Upper lobe of right lung (tissue), 1 donor: Measurements from ENCODE around the gene NYNRIN. TPM values are rescaled to one million over a fixed set of nuclear protein-coding genes. Genes with fewer than 3 reads are reported as not detected.
A peak's percentile ranks its signal among the peaks of the same experiment; 100 is the strongest.

Experiments
- ATAC-seq: fragments of 200-7000 bp; cut with Tn5 transposase; one replicate; pipeline ENCODE4 v1.9.1; 2020; ENCODE audit warnings: mild to moderate bottlenecking, moderate library complexity
- DNase-seq: peaks from one replicate; pipeline ENCODE4 v3.0.0-alpha.2; 2020
- H3K27ac ChIP-seq: fragments of 200-600 bp; one replicate; pipeline ENCODE4 v1.8.0; 2022
- H3K27me3 ChIP-seq: fragments of 200-600 bp; one replicate; pipeline ENCODE4 v1.8.0; 2022; ENCODE audit warnings: mild to moderate bottlenecking
- H3K36me3 ChIP-seq: fragments of 200-600 bp; one replicate; pipeline ENCODE4 v1.8.0; 2022
- H3K4me1 ChIP-seq: fragments of 200-600 bp; one replicate; pipeline ENCODE4 v1.8.0; 2022
- H3K4me3 ChIP-seq: fragments of 200-600 bp; one replicate; pipeline ENCODE4 v1.8.0; 2022; ENCODE audit warnings: mild to moderate bottlenecking
- H3K9me3 ChIP-seq: fragments of 200-600 bp; one replicate; pipeline ENCODE4 v1.8.0; 2022
- CTCF ChIP-seq: fragments of 200-600 bp; IDR thresholded peaks from one replicate; pipeline ENCODE4 v1.8.0; 2022; ENCODE audit warnings: antibody characterized with exemption
- intact Hi-C: fragments of 100-400 bp; cut with DNase I; formaldehyde crosslinking; loops from one replicate; pipeline ENCODE4 v1.11.0; 2022
- total RNA-seq: library from RNA; stranded (reverse); fragmentation: NEBNext Ultra II Directional; extraction: Animal tissue kit (Norgen Biotek cat#: 25700); gene quantifications from one replicate; pipeline ENCODE4 v1.2.1, GENCODE V29; 2021
- donor health status: DM: no; HTN: yes; CAD: no; lungs with severe emphysema.

Gene NYNRIN
- total RNA-seq, 1 donor from 2014 or later = 16.6 TPM

DNA sequence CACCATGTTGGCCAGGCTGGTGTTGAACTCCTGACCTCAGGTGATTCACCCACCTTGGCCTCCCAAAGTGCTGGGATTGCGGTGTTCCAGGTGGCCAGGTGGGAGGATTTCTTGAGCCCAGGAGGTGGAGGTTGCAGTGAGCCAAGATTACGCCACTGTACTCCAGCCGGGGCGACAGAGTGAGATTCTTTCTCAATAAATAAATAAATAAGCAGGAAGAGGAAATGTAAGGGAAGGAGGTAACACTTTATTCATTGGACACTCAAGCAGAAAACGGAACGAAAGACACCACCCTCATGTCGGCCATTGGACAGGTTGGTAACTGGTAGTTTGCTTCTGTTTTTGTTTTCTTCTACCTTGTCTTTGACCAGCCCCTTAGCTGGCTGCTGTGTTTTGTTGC is 43.8 kb upstream of the NYNRIN start:
- no peak for TF ChIP-seq CTCF
- no peaks in the 10 kb centered on the region for H3K27me3 ChIP-seq
- no peak overlapping the region for H3K4me3 ChIP-seq
- H3K4me1 ChIP-seq = peaks cover 14% of the 10 kb centered on the region
- peak; percentile 76 for ATAC-seq
- no peak for DNase-seq
- H3K36me3 ChIP-seq = no peaks in the 10 kb centered on the region
- no peak overlapping the region for H3K27ac ChIP-seq
- intact Hi-C loops = no loop called here
- no peaks in the 10 kb centered on the region for H3K9me3 ChIP-seq

- intact Hi-C loops = no loop called here
- Histone ChIP-seq H3K4me3 (no peak overlapping the region), H3K4me1 (peaks cover 14% of the 10 kb centered on the region), H3K36me3 (no peaks in the 10 kb centered on the region), H3K27ac (no peak overlapping the region), H3K9me3 (no peaks in the 10 kb centered on the region), H3K27me3 (no peaks in the 10 kb centered on the region)
- no peak for ATAC-seq
- DNase-seq = no peak
- TF ChIP-seq CTCF = no peak
Observed at GRCh38 chr14:24356208-24356607, 42.6 kb upstream of the NYNRIN start.

DNA sequence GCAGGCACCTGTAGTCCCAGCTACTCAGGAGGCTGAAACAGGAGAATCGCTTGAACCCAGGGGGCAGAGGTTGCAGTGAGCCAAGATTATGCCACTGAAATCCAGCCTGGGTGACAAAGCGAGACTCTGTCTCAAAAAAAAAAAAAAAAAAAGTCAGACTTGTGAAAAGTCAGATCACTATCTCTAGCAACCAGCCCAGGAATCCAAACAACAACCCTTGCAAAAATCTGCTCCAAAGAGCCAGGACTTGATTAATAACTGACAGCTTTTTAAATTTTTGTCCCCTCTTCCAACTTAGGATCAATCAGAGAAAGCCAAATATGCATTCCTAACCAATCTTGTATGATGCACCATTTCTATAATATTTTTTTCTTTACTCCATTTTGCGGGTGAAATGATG is 38.5 kb upstream of the NYNRIN start:
- H3K36me3 ChIP-seq = no peaks in the 10 kb centered on the region
- no peaks in the 10 kb centered on the region for H3K9me3 ChIP-seq
- intact Hi-C loops = no loop called here
- ATAC-seq = no peak
- no peak for TF ChIP-seq CTCF
- no peak for DNase-seq
- no peaks in the 10 kb centered on the region for H3K27me3 ChIP-seq
- H3K4me1 ChIP-seq = peaks cover 4% of the 10 kb centered on the region
- H3K27ac ChIP-seq = no peak overlapping the region
- H3K4me3 ChIP-seq = no peak overlapping the region

DNA sequence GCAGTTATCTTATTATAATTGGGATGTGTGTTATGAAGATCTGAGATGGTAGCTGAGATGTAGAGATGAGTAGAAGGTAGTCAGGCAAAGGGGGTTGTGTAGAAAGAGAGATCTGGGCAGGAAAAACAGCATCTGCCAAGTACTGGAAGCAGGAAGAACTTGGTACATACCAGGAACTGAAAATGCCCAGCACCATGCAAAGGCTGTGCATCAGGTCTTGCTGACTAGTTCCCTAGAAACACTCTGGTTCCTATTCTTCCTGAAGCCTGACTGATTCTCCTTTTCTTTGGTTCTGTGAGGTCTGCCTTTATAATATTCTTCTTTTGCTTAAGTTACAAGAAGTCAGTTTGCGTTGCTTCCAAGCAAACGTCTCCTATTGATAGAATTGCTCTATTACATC is 37.5 kb upstream of the NYNRIN start:
- intact Hi-C loops = no loop called here
- Histone ChIP-seq H3K9me3 (no peaks in the 10 kb centered on the region), H3K4me3 (no peak overlapping the region), H3K36me3 (no peaks in the 10 kb centered on the region), H3K4me1 (peaks cover 14% of the 10 kb centered on the region), H3K27ac (no peak overlapping the region), H3K27me3 (no peaks in the 10 kb centered on the region)
- DNase-seq = no peak
- ATAC-seq = peak; percentile 15
- TF ChIP-seq CTCF = no peak

GRCh38 chr14:24362241-24362960 is 36.4 kb upstream of the NYNRIN start:
- DNase-seq (no peak), ATAC-seq (no peak)
- Histone ChIP-seq H3K4me1 (peaks cover 20% of the 10 kb centered on the region), H3K36me3 (no peaks in the 10 kb centered on the region), H3K9me3 (no peaks in the 10 kb centered on the region), H3K4me3 (no peak overlapping the region), H3K27ac (no peak overlapping the region), H3K27me3 (no peaks in the 10 kb centered on the region)
- intact Hi-C loops = no loop called here
- TF ChIP-seq CTCF = no peak

DNA sequence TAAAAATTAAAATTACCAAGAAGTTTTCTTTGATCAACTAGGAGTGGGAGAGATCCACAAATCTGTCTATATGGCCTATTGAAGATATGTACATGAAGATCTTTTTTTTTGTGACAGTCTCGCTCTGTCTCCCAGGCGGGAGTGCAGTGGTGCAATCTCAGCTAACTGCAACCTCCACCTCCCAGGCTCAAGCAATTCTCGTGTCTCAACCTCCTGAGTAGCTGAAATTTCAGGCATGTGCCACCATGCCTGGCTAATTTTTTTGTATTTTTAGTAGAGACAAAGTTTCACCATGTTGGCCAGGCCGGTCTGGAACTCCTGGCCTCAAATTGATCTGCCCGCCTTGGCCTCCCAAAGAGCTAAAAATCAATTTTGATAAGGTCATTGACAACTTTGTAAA is 35.4 kb upstream of the NYNRIN start:
- H3K27ac ChIP-seq = no peak overlapping the region
- DNase-seq (no peak), ATAC-seq (no peak)
- no peaks in the 10 kb centered on the region for H3K36me3 ChIP-seq
- H3K4me1 ChIP-seq = peaks cover 23% of the 10 kb centered on the region
- H3K4me3 ChIP-seq = no peak overlapping the region
- H3K27me3 ChIP-seq = no peaks in the 10 kb centered on the region
- no peaks in the 10 kb centered on the region for H3K9me3 ChIP-seq
- intact Hi-C loops = no loop called here
- no peak for TF ChIP-seq CTCF
